GM21717 (cell line): Measurements from ENCODE around the gene HSPB9.

ENCODE experiments used
- ATAC-seq: cut with Tn5 transposase; IDR thresholded peaks from one replicate; pipeline ENCODE4 v1.9.1; 2021; ENCODE audit warnings: mild to moderate bottlenecking, moderate library complexity; ENCODE audit not compliant: unreplicated experiment

The HSPB9 gene

DNA sequence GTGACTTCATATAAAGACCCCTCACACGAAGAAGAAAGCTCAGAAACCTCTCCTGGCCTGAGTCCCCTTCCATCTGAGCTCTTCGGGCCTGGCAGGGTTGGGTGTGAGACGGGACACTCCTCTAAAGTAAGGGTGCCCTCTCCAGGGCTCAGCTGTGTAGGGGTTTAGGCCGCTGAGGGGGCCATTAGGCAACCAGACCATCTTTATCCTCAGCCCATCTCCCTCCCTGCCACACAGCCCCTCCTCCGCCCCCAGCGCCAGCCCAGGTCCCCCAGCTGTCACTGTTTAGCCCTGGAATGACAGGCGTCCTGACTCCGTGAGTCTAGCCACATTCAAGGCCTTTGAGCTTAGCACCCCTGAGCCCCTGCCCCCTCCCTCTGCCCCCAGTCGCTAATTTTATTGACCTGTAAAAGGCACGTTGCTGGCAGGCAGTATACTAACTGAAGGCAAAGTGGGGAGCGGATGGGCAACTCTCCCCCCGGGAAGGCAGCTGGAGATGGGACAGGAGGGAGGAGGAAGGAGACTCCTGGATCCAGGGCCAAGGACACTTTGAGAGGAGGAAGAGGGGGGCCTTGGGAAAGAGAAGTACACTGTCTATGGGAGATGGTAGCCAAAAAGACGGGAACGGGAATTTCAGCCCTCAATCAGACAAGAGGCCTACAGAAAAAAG lies 23.7 kb upstream of the HSPB9 start:
- ATAC-seq = no peak

DNA sequence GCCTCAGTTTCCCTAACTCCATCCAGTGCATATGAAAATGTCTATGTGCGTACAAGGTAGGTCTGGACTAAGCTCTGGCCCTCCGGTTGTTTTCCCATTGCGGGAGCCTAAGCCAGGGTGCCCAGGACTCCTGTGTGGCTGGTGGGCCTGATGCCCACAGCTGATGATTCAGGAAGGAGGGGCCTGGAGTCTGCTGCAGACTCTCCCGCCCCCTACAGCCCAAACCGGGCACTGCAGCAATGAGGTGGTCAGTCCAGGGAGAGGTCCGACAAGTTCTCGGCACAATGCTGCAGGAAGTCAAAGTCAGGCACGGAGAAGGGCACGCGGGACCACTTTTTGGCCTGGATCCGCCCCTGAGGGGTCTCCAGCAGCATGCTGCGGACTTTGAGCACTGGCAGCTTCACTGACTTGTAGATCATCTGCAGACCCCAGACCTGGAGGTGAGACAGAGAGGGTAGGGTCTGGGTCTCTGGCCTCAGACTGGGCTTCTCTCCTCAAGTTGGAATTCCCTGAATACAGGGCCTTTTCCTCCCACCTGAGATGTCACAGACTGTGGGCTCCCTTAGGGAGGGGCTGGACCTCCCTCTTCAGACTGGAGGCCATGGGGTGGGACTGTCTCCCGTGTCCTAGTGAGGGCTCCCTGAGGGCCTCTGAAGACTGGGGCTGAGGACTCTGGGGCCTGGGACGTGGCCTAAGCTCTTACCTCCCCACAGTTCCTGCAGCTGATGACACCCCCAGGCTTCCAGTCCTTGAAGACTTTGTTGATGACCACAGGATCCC lies 20.9 kb upstream of the HSPB9 start:
- no peak for ATAC-seq

DNA sequence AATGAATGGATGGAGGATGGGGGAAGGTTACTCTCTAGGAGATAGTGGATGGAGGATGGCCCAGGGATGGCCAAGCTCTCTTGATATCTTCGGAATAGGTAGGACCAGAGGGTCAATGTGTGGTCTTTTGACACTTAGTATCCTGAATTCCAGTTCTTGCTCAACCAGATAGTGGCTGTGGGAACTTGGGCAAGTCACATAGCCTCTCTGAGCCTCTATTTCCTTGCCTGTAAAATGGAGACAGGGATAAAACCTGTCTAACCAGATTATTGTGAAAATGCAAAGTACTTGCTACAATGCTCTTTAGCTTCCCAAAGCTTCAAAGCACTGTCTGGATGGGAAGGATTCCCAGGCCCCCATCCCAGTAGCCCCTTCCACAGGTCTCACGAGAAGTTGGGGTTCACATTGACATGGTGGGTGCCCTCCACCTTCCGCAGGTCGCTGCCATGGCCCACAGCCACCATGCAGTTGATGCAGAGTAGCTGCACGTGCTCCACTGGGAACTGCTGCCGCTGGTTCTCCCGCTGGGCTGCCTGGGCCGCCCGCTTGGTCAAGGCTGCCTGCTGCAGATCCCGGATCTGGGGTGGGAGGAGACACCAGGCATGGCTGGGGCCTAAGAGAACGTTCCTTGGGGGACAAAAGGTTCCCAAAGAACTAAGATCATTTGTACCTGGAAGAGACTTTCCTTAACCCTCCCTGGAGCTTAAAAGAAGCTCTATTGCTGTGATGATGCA lies 19.2 kb upstream of the HSPB9 start:
- ATAC-seq = no peak

DNA sequence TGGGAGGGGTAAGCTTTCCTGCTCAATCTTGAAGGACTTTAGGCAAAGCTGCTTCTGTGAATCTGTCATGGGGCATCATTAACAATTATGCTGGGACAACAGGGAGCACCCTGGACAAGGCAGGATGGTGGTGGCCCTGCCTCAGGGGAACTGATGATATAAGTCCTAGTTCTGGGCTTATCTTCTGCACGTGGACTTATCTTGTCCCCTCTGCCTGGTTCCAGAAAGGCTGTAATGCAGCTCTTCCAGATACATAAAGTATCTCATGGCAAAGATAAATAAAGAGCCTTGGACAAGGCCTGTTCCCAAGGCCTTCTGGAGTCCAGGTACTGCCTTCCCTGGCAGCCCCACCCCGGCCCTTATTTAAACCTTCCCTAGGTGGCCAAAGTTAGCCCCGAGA lies 18.3 kb upstream of the HSPB9 start:
- ATAC-seq = no peak

DNA sequence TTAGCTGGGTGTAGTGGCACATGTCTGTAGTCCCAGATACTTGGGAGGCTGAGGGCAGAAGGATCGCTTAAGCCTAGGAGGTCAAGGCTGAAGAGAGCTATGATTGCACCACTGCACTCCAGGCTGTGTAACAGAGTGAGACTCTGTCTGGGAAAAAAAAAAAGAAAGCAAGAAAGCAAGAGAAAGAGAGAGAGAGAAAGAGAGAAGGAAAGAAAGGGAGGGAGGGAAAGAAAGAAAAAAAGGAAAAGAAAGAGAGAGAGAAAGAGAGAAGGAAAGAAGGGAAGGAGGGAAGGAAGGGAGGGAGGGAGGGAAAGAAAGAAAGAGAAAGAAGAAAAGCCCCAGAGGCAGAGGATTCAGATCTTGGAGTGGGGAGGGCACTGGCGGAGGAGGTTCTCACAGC lies 16.6 kb upstream of the HSPB9 start:
- ATAC-seq = no peak

DNA sequence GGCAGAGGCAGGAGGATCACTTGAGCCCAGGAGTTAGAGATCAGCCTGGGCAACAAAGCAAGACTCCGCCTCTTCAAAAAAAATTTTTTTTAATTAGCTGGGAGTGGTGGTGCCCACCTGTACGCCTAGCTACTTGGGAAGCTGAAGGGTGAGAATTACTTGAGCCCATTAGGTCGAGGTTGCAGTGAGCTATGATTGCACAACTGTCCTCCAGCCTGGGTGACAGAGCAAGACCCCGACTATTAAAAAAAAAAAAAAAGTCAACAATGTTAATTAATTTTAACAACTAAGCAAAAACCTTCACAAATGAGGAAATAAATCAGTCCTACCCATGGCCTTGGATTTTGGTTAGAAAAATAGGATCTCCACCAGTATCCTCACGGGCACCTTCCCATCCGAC lies 15.5 kb upstream of the HSPB9 start:
- ATAC-seq = no peak

DNA sequence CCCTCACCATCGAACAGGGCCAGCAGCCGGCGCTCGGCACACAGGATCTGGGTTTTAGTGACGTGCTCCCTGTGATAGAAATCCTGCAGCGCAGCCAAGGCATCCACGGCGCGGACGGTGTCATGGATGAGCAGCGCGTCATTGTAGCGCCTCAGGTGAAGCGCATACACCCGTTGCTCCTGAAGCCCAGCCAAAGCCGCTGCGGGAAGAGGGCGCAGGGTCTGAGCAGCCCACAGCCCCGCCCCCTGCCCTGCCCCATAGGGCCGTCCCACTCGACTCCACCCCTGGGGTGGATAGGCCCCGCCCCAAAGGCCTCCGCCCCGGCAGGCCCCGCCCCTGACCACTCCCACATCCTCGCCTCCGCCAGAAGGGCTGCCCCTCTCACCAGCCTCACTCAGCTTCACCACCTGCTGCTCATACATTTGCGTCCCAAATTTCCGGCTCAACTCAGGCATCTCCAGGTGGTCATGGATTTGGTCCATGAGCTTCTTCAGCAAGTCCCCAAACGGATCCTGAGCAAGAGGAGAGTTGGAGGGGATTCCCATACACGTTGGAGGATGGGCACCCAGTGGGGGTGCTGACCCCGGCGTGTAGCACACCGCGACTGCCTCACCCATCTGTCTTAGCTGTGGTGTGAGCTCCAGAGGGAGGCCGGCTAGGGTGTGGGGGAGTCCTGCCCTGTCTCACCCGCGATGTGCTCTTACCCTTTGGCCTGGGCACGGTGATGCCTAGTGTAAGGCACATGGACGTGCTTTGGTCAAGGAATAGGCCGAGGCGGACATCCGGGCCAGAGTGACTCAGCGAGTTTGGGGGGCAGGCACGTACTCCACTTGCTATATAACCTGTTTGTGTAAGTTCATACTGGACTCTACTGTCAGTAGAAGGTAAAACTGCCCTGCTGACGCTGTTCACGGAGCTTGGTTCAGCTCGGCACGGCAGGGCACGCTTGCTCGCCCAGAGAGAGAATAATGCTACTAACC lies 14.7 kb upstream of the HSPB9 start:
- peak; percentile 50 for ATAC-seq

DNA sequence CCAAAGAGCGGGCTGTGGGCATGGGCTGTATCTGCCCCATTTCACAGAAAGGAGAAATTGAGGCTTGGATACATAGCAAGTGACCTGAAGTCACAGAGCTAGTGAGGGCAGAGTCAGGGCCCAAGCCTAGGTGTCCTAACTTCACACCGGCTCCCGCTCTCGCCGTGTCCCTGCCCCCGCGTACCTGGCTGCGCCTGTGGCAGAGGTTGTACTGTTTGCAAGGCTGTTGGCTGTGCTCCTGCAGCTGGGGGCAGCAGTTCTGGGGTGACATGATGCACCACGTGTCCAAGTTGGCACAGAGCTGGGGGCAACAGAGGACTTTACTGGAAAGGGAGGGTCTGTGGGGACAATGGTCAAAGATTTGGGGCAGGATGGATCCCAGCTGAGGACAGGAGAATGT lies 13.5 kb upstream of the HSPB9 start:
- no peak for ATAC-seq

DNA sequence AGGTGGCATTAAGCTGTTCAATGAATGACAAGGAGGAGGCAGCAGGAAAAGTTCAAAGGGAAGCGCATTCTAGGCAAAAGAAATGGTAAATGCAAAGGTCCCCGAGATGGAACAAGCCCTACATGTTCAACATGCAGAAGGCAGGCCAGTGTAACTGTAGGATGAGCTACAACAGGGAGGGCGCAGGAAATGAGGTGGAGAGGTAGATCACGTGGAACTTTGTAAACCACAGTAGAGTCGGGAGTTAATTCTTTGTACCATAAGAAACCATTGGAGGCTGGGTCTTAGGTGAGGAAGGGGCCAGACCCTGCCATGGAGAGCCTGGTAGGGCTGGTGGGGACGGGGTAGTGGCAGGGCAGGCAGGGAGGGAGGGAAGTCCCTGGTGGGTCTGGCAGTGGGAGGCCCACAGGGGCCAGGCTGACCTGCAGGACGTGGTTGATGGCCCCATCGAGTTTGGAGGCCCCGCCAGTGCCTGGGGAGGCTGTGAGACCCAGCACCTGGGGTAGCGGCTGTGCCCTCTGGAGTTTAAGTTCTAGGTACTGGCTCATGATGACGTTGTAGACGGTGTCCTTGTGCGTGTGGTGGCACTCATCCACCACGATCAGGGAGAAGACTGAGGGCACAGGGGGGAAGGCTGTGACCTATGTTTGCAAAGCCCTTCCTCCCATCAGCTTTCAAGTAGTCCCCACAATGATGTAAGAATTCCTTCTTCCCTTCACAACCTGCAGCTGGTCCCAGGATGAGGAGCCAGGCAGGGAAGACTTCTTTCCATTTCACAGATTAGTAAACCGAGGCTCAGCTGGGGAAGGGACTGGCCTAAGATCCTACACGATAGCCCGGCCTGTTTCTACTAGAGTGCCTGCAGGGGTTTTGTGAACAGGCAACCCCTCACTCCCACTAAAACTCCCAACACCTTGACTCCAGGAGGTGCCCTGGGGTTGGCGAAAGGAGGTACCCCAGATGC lies 12.0 kb upstream of the HSPB9 start:
- no peak for ATAC-seq

DNA sequence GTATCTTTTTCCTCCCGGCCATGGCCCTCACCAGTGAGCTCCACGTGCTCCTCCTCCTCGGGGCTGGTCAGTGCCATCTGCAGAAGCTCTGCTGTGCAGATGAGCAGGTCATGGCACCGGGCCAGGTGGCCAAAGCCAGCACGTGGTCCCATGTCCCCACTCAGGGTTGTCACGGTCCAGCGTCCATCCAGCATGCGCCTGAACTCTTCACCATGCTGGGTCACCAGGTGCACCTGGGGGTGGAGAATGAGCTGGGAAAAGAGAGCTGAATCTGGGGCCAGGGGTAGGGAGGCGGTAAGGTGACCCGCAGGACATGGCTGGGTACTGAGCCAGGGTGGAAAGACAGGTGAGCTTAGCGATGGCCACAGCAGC lies 11.4 kb upstream of the HSPB9 start:
- ATAC-seq = no peak

DNA sequence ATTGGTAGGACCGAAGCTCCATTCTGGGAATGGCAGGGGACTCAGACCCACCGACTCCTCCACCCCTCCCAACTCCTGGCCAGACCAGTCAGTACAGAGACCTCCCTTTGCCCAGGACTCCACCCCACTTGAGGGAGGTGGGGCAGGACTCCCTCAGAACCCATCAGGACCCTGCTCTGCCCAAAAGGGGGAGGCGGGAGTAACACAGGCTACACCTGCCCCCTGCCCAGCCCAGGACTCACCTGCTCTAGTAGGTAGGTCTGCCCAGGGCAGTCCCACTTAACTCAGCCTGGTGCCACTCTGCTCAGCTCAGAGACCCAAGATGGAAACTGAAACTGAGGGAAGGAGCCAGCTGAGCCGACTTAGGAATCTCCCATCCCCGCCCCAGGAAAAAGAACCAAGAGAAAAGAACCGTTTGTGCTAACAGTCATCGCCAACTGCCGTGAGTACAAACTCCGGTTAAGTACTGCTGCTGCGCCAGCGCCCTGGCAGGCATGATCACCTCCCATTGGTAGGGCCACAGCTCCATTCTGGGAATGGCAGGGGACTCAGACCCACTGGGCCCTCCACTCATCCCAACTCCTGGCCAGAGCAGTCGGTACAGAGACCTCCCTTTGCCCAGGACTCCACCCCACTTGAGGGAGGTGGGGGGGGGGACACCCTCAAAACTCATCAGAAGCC lies 10.6 kb upstream of the HSPB9 start:
- ATAC-seq = no peak

DNA sequence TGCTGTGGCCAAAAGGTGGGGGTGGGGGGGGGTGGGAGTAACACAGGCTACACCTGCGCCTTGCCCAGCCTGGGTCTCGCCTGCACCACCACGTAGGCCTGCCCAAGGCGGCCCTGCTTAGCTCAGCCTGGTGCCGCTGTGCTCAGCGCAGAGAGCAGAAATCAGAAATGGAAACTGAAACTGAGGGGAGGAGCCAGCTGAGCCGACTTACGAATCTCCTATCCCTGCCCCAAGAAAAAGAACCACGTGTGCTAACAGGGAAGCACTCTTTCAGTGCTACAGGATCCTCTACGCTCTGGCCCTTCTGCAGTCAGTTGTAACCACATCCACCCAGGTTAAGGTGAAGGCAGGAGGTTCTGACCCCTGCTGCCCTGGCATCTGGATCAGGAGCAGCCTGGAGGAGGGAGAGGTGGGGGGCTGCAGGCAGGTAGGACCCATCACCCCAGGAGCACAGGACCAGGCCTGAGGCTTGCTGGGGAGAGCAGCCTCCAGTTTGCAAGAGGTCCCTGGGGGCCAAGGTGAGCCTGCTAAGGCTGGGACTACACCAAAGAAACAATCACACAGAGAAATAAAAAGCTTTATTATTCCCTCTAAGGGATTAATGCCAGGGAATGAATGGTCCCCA lies 9.9 kb upstream of the HSPB9 start, which contains the start of gene DHX58:
Gene DHX58, minus strand, starts transcription at position 163 of the 625 bp plus-strand sequence. CDS start 822 bp downstream, outside the sequence.
- ATAC-seq = peak; percentile 49

DNA sequence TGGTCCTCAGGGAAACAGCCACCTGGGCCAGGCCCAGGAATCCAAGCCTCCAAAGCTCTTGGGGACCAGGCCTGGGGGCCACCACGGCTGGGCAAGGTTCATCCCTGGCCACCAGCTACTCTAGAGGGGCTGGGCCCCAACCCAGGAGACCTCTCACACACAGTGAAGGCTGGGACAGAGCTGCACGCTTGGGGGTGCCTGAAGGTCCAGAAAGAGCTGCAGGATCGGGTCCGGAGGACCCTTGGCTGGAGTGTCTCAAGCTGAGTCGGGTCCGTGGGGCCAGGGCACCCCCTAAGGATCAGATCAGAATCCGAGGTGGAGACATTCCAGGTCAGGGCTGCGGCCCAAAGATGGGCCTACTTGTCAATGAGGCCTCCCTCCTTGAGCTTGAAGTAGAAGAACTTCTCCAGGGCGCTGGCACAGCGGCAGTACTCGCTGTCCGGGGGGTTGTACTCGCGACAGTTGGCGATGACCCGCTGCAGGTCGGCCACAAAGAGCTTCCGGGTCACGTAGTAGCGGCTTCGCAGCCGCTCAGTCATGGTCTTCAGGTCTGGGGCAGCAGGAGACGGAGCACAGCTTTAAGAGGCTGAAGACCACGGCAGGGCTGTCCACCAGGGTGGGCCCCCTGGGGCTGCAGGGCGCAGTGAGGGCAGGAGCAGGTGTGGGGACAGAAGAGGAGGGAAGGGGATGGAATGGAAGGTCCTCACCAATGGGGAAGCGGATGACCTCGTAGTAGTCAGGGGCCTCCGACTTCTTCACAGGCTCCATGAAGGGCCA lies 9.1 kb upstream of the HSPB9 start:
- no peak for ATAC-seq

DNA sequence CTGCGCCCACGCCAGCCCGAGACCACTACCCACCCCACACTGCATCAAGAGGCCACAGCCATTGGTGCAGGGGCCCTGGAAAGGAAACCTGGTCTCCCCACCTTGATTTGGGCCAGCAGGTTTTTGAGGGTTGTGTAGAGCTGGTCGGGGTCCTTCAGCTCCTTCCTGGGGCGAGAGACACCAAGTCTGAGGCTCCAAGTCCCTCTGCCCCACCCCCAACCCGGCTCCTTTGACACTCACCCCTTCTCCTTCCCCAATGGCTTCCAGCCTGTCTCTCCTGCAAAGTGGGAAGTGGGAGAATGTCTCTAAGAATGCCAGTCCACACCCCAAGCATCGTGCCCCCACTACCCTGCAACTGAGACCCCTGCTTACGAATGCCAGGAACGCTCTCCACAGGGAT lies 8.5 kb upstream of the HSPB9 start:
- no peak for ATAC-seq

DNA sequence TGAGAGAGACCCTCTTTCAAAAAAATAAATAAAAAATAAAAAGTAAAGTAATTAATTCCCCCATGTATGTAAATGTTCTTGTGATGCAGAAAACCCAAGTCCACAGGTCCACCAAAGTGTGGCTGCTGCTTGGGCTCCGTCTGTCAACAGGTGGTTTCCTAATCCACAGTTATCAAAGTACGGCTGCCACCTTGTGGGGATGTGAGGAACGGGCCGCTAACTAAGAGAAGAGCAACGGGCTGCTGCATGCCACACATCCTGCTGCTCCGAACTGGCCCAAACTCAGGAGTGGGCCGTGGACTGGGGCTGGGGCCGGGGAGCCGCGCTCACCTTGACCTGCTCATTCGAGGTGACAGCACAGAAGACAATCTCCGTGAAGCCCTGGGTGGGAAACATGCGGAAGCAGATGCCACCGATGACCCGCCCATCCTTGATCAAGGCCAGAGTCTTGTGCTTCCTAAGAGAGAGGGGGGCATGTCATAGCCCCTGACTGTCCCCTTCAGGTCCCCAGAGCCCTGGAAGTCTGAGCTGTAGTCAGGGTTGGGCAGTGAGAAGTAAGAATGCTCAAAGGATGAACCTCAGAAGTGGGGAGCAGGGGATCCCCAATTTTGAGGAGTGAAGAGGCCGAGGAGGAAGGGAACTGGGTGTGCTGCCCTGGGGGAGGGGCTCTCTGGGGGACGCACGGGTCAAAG lies 5.8 kb upstream of the HSPB9 start:
- no peak for ATAC-seq

DNA sequence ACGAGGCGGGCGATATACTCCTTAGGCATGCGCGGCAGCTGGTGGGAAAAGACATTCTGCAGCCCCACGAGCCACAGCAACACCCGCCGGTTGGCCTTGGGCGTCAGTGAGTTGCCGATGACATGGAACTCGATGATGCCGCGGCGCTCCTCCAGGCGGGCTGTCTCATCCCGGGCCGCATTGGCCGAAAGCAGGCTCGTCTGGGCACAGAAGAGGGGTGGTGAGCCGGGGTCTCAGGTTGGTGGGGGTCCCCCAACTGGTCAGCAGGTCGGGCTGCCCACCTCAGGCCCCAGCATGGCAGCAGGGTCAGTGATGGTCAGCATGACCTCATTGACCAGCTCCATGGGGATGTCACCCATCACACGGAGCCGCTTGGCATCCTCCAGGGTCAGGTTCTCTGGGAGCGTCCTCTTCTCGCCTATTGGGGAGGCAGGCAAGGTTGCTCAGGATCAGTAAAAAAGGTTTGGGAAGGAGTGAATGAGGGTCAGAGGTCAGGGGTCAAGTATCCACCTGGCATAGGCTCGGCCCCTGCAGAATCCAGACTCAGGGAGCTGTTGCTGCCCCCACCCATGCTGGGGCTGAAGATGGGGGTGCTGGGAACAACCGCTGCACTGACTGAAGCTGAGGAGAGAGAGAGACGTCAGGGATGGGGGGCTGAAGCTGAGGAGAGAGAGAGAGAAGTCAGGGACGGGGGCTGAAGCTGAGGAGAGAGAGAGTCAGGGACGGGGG lies 5.0 kb upstream of the HSPB9 start:
- ATAC-seq = no peak

DNA sequence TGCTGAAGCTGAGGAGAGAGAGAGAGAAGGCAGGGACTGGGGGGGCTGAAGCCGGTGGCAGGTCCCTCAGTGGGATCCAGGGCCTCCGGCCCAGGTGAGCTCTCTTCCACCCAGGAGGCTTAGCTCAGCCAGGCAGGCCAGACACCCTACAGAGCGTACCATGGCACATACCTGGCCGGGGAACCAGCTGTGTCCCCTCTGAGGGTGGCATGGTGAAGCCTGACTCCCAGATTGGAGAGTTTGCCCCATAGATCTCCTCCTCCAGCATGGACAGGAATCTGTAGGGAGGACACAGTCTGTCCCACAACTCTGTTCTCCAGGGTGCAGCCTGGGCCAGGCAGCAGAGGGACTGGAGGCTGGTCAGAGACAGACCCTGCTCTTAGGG lies 4.5 kb upstream of the HSPB9 start:
- no peak for ATAC-seq
